GM21447 (cell line): ENCODE results near the gene LRRC56.

ENCODE experiments used
- ATAC-seq: cut with Tn5 transposase; IDR thresholded peaks from one replicate; pipeline ENCODE4 v1.9.1; 2021; ENCODE audit not compliant: unreplicated experiment

Gene LRRC56

DNA sequence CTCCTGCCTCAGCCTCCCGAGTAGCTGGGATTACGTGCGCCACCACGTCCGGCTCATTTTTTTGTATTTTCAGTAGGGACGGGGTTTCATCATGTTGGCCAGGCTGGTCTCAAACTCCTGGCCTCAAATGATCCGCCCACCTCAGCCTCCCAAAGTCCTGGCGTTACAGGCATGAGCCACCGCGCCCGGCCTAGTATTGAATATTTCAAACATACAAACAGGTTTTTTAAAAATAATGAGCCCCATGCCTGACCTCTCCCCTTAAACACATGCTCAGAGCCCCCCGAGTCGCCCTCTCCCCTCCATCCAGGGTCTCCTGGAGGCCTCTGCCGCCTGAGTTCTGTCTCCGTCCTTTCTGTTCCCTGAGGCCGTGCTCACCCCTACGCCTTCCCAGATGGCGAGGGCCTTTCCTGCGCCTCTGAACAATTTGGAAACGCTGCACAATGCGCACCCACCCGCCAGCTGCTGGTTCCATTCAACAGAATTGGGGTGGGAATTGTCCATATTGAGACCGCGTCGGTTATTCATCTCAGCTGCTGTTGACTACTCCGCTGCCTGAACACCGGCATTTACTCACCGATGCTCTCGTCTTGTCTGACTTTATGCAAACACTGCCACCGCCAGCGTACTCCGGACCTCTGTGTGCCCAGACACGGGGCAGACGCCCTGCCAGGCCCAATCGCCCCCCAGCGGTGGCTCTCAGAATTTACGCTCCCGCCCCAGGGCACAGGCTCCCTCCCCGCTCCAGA is 16.7 kb upstream of the LRRC56 start:
- no peak for ATAC-seq

DNA sequence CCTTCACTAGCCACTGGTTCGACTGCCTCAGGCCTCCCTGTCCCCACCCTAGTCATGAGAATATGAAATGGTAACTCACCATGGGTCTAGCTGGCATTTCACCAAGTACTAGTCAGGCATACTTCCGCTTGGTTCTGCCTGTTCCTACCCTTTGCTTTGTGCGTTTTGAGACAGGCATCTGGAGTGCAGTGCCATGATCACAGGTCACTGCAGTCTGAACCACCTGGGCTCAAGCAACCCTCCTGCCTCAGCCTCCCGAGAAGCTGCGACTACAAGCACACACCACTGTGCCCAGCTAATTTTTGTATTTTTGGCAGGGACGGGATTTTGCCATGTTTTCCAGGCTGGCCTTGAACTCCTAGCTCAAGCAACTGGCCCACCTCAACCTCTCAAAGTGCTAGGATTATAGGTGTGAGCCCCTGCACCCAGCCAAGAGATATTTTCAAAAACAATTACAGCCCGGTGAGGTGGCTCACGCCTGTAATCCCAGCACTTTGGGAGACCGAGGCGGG is 16.1 kb upstream of the LRRC56 start:
- no peak for ATAC-seq

DNA sequence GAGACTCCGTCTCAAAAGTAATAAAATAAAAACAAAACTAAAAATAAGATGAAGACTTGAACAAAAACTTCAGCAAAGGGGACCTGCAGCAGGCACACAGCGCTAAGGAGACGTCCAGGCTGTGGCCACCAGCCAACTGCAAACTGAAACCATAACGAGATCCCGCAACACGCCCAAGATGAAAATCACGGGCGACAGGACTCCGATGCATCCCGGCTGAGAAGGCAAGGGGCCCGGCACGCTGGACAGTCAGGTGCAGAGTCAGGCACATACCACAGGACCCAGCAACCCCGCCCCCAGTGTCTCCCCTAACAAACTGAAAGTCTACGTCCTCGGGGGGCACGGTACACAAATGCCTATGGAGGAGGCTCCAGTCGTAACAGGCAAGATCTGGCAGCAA is 11.1 kb upstream of the LRRC56 start:
- no peak for ATAC-seq

DNA sequence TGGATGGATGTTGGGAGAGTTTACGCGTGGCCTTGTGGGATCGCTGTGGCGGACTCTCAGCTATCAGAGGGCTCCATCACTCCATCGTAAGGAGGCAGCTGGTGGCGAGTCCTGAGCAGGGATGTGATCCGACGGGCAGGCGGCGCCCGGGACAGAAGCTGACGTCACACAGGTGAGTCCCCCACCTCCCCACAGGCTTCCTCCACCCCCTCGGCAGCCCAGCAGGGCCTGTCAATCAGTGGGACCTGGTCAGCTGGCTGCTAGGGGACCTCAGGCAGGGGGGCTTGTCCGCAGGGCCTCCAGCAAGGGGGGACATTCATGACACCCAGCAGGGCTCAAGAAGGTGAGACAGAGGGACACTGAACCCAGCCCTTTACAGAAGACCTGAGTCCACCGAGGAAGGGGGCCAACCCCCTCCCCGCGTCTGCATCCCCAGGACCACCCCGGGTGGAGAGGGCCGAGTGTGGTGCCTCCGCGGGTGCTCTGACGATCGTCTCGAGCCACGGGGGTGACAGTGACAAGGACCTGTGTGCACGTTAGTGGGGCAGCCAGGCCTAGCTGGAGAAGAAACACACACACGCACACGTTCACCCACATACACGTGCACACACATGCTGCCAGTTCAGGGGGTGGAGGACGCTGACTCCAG is 9.0 kb upstream of the LRRC56 start:
- ATAC-seq: no peak

DNA sequence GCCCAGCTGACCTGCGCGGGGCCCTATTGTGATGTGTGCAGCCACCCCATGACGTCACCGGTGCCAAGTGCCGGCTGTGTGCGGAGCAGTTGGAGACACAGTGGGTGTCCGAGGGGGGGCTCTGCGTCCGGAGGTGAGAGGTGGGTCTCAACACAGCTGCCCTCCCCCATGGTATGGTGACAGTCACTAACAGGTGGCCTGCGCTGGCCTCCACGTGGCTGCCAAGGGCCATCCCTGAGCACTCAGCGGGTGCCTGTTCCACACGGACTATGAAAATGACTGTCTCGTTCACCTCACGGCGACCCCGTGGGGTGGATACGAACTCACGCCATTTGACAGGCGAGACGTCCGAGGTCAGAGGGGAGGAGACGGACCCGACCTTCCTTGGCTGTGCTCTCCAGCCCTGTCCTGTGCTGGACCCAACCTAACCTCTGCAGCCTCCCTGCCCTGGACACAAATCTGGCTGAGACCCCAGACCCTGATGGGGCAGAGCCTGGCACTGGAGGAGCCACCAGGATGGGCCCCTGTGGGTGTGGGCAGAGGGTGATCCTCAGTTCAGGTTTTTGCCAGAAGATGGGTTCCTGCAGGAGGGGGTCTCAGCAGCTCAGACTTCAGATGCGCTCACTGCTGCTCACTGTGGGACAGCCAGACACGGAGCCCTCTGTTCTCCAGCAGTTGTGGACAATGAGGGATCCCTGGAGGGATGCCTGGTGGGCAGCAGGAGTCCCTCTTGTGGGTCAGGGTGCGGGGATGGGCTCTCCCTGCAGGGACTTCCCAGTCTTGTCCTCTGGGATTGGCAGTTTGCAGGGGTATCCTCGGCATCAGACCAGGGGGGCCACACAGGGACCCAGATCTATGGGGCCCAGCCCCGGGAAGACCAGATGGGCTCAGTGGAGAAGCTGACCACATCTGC is 8.3 kb upstream of the LRRC56 start:
- ATAC-seq: no peak

DNA sequence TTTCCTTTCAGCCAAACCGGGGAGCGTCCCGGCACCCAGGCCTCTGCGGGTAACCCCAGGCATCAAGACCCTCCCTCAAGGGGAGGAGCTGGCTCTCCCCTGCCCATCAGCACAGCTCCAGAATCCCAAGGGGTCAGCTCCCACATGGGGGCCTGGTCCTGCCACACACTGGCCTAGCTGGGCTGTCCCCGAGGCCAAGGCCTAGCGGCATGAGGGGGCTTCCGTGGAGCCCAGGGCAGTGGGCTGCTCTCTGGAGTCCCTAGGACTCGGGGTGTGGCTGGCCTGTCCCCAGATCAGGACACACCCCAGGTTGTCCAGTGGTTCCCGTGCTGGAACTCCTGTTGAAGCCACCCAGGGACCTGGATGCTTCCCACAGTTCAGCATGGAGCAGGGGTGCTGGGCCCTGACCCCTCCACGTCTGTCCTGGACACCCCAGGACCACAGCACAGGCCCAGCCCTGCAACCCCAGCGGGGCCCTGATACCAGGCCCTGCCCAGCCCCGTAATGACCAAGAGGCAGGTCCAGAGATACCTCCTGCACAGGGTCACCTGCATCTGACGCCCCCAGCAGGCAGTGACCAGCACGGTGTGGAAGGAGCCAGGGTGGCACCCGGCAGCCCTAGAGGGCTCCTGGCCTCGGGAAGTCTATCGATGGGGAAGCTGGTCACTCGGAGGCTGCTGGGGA is 7.5 kb upstream of the LRRC56 start:
- ATAC-seq: no peak

DNA sequence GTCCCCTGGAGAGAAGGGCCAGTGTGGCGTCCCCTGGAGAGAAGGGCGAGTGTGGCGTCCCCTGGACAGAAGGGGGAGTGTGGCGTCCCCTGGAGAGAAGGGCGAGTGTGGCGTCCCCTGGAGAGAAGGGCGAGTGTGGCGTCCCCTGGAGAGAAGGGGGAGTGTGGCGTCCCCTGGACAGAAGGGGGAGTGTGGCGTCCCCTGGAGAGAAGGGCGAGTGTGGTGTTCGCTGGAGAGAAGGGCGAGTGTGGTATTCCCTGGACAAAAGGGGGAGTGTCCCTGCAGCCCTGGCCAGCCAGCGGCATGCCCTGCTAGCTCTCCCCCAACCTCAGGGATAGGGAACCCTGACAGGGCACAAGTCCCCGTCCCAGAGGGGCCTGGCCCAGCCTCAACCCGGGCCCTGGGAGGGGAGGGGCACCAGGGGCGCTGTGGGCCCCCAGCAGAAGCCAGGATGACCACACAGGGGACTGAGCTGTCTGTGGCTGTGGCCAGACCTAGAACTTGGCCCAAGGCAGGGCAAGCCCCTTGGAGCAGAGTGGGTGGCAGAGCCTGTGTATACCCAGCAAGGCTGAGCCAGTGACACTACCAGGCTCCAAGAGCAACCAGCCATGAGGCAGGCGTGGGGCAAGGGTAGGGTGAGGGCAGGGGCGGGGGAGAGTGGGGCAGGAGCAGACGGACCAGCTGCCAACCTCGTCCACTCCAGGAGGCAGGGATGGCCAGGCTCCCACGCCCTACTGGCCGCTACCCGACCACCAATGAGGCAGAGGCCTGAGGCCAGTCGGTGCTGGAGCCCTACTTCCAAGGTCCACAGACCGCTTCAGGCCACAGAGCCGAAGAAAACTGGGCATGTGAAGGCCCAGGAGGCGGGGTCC is 6.1 kb upstream of the LRRC56 start:
- no peak for ATAC-seq

DNA sequence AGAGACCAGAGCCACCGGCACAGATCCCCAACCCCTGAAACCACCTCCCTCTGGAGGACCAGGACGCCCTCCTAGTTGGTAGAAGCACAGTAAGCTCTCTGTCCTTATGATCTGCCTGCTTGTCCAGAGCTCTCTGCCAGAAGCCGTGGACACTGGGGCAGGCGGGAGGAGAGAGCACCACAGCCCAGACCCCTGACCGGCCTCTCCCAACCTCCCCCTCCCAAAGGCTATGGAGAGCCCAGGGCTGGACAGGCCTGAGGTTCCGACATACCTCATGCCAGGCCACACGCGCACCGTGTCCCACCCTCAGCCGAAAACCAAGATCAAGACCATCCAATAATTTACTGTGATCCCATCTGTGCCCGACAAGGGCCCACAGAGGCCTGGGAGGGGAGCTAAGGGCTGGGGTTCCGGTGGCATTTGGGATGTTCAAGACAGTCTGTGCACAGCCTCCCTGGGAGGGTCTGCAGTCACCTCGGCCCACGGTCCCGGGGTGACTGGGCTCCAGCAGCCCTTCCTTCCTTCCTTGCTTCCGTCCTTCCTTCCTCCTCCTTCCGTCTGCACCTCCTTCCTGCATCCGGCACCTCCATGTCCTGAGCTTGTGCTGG is 5.3 kb upstream of the LRRC56 start:
- no peak for ATAC-seq

DNA sequence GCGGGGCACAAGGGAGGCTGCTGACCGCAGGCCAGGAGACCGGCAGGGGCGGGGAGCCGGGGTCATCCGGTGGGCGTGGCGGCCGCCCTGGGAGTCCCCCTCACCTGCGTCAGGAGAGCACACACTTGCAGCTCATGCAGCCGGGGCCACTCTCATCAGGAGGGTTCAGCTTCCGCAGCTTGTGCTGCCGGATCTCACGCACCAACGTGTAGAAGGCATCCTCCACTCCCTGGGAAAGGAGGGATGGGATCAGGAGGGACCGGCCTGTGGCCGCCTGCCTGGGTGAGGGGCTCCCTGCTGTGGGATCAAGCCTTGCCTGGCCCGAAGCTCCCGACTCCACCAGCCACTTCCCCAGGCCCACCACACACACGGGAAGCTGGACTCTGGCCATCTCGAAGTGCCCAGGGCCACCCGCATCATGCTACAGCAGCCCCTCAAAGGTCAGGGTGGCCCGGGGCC is 4.8 kb upstream of the LRRC56 start:
- no peak for ATAC-seq

DNA sequence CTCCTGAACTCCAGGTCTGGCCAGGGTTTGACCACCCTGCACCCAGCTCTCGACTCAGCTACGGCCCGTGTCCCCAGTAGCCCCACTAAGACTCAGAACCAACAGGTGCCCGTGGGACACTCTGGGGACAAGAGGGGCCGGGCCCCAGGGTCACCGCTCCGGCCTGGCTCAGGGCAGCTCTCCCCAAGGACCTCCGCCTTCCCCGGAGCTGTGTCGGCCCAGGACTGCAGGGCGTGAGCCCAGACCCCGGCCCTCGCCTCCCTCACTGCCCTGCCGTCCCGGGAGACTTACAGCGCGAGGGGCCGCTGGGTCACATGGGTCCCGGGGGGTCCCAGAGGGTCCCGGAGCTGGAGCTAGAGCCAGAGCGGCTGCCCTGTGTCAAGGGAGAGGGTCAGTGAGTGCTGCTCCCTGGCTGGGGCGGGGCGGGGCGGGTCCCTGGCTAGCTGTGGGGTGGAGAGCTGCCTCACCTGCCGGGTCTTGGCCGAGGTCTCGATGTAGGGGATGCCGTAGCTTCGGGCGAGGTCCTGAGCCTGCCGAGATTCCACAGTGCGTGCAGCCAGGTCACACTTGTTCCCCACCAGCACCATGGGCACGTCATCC is 4.2 kb upstream of the LRRC56 start:
- ATAC-seq: no peak

DNA sequence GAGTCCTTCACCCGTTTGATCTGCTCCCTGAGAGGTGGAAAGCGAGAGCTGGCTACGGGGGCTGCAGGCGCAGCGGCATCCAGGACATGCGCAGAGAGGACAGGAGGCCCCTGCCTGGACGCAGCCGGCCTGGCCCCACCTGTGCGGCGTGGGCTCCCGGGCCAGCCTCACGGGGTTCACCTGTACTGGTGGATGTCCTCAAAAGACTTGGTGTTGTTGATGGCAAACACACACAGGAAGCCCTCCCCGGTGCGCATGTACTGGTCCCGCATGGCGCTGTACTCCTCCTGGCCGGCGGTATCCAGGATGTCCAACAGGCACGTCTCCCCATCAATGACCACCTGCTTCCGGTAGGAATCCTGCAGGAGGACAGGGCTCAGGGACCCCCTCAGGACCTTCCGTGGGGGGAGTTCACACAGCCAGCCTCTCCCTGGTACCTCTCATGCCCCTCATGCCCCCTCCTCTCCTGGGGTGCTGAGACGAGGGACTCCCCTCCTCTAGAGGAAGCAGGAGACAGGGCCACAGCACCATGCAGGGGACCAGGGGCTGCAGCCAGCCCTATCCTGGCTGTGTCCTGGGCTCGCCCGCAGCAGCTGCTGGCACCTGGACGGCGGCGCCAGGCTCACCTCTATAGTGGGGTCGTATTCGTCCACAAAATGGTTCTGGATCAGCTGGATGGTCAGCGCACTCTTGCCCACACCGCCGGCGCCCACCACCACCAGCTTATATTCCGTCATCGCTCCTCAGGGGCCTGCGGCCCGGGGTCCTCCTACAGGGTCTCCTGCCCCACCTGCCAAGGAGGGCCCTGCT is 3.5 kb upstream of the LRRC56 start:
- no peak for ATAC-seq

DNA sequence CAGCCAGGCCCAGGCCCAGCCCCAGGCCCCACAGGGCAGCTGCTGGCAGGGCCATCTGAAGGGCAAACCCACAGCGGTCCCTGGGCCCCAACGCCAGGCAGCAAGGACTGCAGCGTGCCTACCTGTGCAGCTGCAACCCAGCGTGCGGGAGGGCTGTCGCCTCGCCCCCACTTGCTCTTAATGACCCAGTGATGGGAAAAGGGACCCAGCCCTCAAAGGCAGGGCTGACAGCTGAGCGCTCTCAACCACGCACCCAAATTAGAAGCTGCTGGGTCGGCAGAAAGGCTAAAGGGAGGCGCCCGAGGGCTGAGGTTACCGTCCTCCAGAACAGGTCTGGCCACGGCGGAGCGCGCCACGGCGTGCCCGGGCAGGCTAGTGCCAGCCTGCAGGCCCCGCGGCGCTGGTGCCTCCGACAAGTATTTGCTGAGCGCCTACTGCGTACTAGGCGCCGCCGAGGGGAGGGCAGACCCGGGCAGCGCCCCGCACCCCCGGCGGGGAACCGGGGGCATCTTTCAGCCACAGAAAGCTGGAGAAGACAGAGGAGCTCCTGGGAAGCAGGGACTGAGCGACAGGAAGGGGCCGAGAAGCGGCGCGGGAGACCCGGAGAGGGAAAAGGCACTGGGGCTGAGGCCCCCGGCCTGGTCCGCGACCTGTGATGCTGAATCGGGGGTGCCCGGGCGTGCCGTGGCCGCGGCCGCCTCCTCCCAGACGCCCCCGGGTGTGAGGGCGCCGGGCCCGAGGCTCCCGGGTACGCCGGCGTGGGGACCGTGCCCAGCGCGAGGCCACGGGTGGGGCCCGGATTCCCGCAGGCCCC is 2.7 kb upstream of the LRRC56 start:
- no peak for ATAC-seq

DNA sequence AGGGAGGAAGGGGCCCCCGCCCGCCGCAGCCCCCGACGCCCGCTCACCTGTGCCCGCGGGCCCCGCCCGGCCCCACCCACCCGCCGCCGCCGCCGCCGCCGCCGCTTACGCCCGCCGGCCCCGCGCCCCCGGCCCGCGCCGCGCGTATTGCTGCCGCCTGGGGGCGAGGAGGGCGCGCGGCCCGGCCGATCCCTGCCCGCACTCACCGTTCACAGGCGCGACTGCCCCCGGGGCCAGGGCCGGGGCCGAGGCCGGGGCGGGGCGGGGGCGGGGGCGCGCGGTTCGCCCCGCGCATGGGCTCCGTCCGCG is 2.2 kb upstream of the LRRC56 start:
- ATAC-seq: peak; percentile 14

DNA sequence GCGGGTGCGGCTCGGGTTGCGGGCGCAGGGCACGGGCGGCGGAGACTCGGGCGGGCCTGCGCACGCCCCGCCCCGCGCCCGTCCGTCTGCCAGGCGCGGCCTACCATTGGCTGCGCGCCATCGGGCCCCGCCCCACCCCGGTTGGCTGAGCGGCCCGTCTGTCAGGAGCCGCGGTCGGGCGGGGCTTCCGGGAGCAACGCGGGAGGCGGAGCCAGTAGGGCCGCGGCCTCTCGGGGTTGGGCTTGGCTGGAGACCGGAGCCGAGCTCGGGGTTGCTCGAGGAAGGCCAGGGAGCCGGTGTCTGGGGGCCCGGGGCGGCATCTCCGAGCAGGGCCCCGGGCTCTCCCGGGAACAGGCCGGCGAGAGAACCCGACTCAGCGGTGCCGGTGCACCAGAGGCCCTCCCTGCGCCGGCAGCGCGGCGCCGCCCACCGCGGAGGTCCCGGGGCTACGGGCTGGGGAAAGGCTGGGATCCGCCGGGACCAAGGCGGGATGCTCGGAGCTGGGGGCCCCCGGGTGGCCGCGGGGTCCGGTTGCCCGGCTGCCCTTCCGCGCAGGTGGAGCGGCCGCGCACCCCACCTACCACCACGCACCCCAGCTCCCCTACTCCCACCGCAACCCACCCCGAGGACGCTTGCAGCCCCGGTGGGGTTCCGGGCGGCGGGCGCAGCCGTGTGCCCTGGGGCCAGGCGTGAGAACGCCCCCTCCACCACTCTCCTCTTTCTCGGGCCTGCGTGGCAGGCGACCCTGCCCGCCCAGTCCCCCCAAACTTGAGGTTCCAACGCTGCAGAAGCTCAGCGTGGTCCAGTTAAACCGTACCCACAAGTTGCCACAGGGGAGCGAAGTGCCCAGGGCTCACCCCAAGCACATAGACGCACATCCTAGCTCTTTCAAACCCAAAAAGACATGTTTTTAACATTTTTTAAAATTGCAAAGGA is 1.5 kb upstream of the LRRC56 start, which contains the start of gene HRAS:
Gene HRAS (minus strand): TSS at position 58 of the 936 bp plus-strand sequence.
- ATAC-seq: peak; percentile 59

DNA sequence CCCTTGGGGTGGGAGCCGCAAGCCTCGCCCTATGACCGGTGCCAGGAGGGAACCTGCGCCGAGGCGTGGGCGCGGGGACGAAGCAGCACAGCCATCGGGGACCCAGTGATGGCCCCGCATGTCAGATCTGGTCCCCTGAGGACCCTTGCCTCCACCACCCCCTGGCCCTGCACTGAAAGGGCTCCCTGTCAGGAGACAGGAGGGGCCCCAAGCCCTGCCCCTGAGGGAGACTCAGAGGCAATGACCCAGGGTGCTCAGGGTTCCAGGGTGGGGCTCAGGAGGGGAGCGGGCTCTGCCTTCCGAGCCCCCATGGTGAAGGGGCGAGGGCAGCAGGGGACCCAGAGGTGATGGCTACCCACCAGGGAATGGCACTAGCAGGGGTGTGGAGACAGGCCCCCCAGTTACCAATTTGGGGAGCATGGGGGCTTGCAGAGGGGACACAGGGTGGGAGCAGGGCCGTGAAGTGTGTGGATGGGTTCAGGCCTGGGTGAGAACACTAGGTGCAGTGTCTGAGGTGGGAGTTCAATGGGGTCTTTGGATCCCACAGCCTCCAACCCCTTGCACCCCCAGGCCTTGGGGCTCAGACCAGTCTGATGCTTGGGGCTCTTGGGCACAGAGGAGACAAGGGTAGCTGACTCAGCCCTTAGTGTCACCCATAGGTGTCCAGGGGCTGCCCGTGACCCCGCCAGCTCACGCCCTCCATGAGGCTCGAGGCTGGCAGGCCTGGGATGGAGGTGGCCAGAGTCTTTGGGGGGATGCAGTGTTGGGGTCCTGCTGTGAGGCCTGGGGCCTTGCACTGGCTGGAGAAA is 499 bp downstream of the LRRC56 start:
- ATAC-seq: no peak
